SK-N-SH (cell line): Measurements from ENCODE around the gene MARK4.

ENCODE experiments used
- CTCF ChIP-seq: fragments of 200-600 bp; sonication (generic); IDR thresholded peaks from 2 replicates; pipeline ENCODE4 v1.6.1; 2017; ENCODE audit warnings: antibody characterized with exemption, mild to moderate bottlenecking, moderate library complexity
- EZH2phosphoT487 ChIP-seq: fragments of 200-600 bp; sonication (generic); IDR thresholded peaks from 2 replicates; pipeline ENCODE4 v1.6.1; 2017; ENCODE audit warnings: low read depth, mixed run types, mild to moderate bottlenecking, antibody characterized with exemption, moderate library complexity, borderline replicate concordance
- POLR2AphosphoS5 ChIP-seq: IDR thresholded peaks from 2 replicates; pipeline ENCODE4 v1.6.1; 2012; ENCODE audit warnings: low read depth, low read length
- RAD21 ChIP-seq: IDR thresholded peaks from 2 replicates; pipeline ENCODE4 v1.6.1; 2012; ENCODE audit warnings: mild to moderate bottlenecking, low read length
- REST ChIP-seq: IDR thresholded peaks from 2 replicates; pipeline ENCODE4 v1.6.1; 2012; ENCODE audit warnings: mild to moderate bottlenecking, low read depth, low read length, moderate library complexity
- TAF1 ChIP-seq: IDR thresholded peaks from 2 replicates; pipeline ENCODE4 v1.6.1; 2012; ENCODE audit warnings: low read depth, mild to moderate bottlenecking, low read length, moderate library complexity, borderline replicate concordance
- USF1 ChIP-seq: IDR thresholded peaks from 2 replicates; pipeline ENCODE4 v1.4.0; 2012; ENCODE audit warnings: low read depth, borderline replicate concordance

GRCh38 chr19:45267296-45267695 lies 16.2 kb downstream of the MARK4 start:
- TF ChIP-seq CTCF (no peak), POLR2AphosphoS5 (no peak), TAF1 (no peak), REST (no peak), EZH2phosphoT487 (no peak), USF1 (no peak), RAD21 (no peak)
